HS-5 (cell line): Measurements from ENCODE around the gene NDFIP2.
"Not testable (repeated sequence)": the region's sequence is repeated elsewhere in the genome, so short reads cannot be mapped to it uniquely, and the experiment has no call there.

Experiments used
- DNase-seq: peaks from one replicate; pipeline ENCODE4 v3.0.0-alpha.2; 2012; ENCODE audit warnings: low read depth

NDFIP2 gene

GRCh38 chr13:79600146-79600545, 119.2 kb downstream of the NDFIP2 start:
- DNase-seq = not testable (repeated sequence)

GRCh38 chr13:79602936-79603335, 122.0 kb downstream of the NDFIP2 start:
- no peak for DNase-seq

GRCh38 chr13:79604752-79605151, 123.8 kb downstream of the NDFIP2 start:
- DNase-seq = no peak
